T-helper 2 cell treated with Interferon-gamma antibody and Interleukin-4, amounts not matched to agents 5 μg/mL and 100 μg/mL, for 36 hours (primary cell): Measurements from ENCODE around the gene AKR1B1.

Source experiments
- DNase-seq: peaks from one replicate; pipeline ENCODE4 v3.0.0; 2021; ENCODE audit warnings: low spot score
- H3K27ac Mint-ChIP-seq: one replicate; pipeline ENCODE4 v1.8.0; 2021; ENCODE audit warnings: mild to moderate bottlenecking, mixed read lengths
- H3K27me3 Mint-ChIP-seq: one replicate; pipeline ENCODE4 v1.8.0; 2021; ENCODE audit warnings: low read depth, mixed read lengths
- H3K36me3 Mint-ChIP-seq: one replicate; pipeline ENCODE4 v1.8.0; 2021; ENCODE audit warnings: low read depth, mixed read lengths
- H3K4me1 Mint-ChIP-seq: one replicate; pipeline ENCODE4 v1.8.0; 2021; ENCODE audit warnings: low read depth, mixed read lengths
- H3K4me3 Mint-ChIP-seq: one replicate; pipeline ENCODE4 v1.8.0; 2022; ENCODE audit warnings: mild to moderate bottlenecking, moderate library complexity, mixed read lengths
- H3K9me3 Mint-ChIP-seq: one replicate; pipeline ENCODE4 v1.8.0; 2021; ENCODE audit warnings: mixed read lengths

The AKR1B1 gene

GRCh38 chr7:134480202-134480601, 21.3 kb upstream of the AKR1B1 start:
- Mint-ChIP-seq H3K27ac (no peak overlapping the region), H3K4me3 (no peak overlapping the region), H3K27me3 (peaks cover 2% of the 10 kb centered on the region), H3K36me3 (no peaks in the 10 kb centered on the region), H3K9me3 (no peaks in the 10 kb centered on the region), H3K4me1 (no peaks in the 10 kb centered on the region)
- no peak for DNase-seq

- Mint-ChIP-seq H3K4me1 (no peaks in the 10 kb centered on the region), H3K27me3 (peaks cover 2% of the 10 kb centered on the region), H3K9me3 (no peaks in the 10 kb centered on the region), H3K4me3 (no peak overlapping the region), H3K36me3 (no peaks in the 10 kb centered on the region), H3K27ac (no peak overlapping the region)
- DNase-seq: no peak
These were observed 19.8 kb upstream of the AKR1B1 start for GRCh38 chr7:134478707-134479106.

- Mint-ChIP-seq H3K4me3 (no peak overlapping the region), H3K4me1 (no peaks in the 10 kb centered on the region), H3K9me3 (no peaks in the 10 kb centered on the region), H3K36me3 (no peaks in the 10 kb centered on the region), H3K27me3 (peaks cover 2% of the 10 kb centered on the region), H3K27ac (no peak overlapping the region)
- DNase-seq: no peak
These were observed 19.1 kb upstream of the AKR1B1 start for GRCh38 chr7:134477954-134478353.

- no peak for DNase-seq
- no peaks in the 10 kb centered on the region for H3K36me3 Mint-ChIP-seq
- H3K27me3 Mint-ChIP-seq: peaks cover 2% of the 10 kb centered on the region
- H3K4me1 Mint-ChIP-seq: no peaks in the 10 kb centered on the region
- no peak overlapping the region for H3K27ac Mint-ChIP-seq
- H3K9me3 Mint-ChIP-seq: no peaks in the 10 kb centered on the region
- no peak overlapping the region for H3K4me3 Mint-ChIP-seq
These were observed 17.1 kb upstream of the AKR1B1 start for GRCh38 chr7:134476044-134476443.

GRCh38 chr7:134474828-134475227, 15.9 kb upstream of the AKR1B1 start:
- H3K9me3 Mint-ChIP-seq: no peaks in the 10 kb centered on the region
- no peaks in the 10 kb centered on the region for H3K4me1 Mint-ChIP-seq
- H3K4me3 Mint-ChIP-seq: no peak overlapping the region
- H3K27me3 Mint-ChIP-seq: peaks cover 2% of the 10 kb centered on the region
- no peak overlapping the region for H3K27ac Mint-ChIP-seq
- H3K36me3 Mint-ChIP-seq: no peaks in the 10 kb centered on the region
- no peak for DNase-seq

GRCh38 chr7:134473861-134474291, 15.0 kb upstream of the AKR1B1 start:
- H3K27ac Mint-ChIP-seq: no peak overlapping the region
- no peaks in the 10 kb centered on the region for H3K9me3 Mint-ChIP-seq
- no peaks in the 10 kb centered on the region for H3K4me1 Mint-ChIP-seq
- peaks cover 2% of the 10 kb centered on the region for H3K27me3 Mint-ChIP-seq
- DNase-seq: no peak
- no peaks in the 10 kb centered on the region for H3K36me3 Mint-ChIP-seq
- no peak overlapping the region for H3K4me3 Mint-ChIP-seq

- H3K27me3 Mint-ChIP-seq: peaks cover 2% of the 10 kb centered on the region
- H3K4me1 Mint-ChIP-seq: no peaks in the 10 kb centered on the region
- no peak overlapping the region for H3K27ac Mint-ChIP-seq
- no peaks in the 10 kb centered on the region for H3K9me3 Mint-ChIP-seq
- no peak overlapping the region for H3K4me3 Mint-ChIP-seq
- H3K36me3 Mint-ChIP-seq: no peaks in the 10 kb centered on the region
- no peak for DNase-seq
These were observed 13.8 kb upstream of the AKR1B1 start for GRCh38 chr7:134472572-134473244.

GRCh38 chr7:134470864-134471263, 12.0 kb upstream of the AKR1B1 start:
- peaks cover 4% of the 10 kb centered on the region for H3K9me3 Mint-ChIP-seq
- DNase-seq: no peak
- H3K4me1 Mint-ChIP-seq: no peaks in the 10 kb centered on the region
- no peak overlapping the region for H3K4me3 Mint-ChIP-seq
- H3K36me3 Mint-ChIP-seq: no peaks in the 10 kb centered on the region
- H3K27ac Mint-ChIP-seq: no peak overlapping the region
- H3K27me3 Mint-ChIP-seq: no peaks in the 10 kb centered on the region

GRCh38 chr7:134469622-134470021, 10.7 kb upstream of the AKR1B1 start:
- Mint-ChIP-seq H3K36me3 (peaks cover 3% of the 10 kb centered on the region), H3K4me3 (no peak overlapping the region), H3K9me3 (peaks cover 14% of the 10 kb centered on the region), H3K4me1 (no peaks in the 10 kb centered on the region), H3K27ac (no peak overlapping the region), H3K27me3 (peaks cover 4% of the 10 kb centered on the region)
- DNase-seq: no peak

GRCh38 chr7:134468475-134468874, 9.6 kb upstream of the AKR1B1 start:
- no peak for DNase-seq
- Mint-ChIP-seq H3K27me3 (peaks cover 6% of the 10 kb centered on the region), H3K36me3 (peaks cover 6% of the 10 kb centered on the region), H3K4me3 (no peak overlapping the region), H3K27ac (no peak overlapping the region), H3K9me3 (peaks cover 22% of the 10 kb centered on the region), H3K4me1 (no peaks in the 10 kb centered on the region)

- no peak overlapping the region for H3K27ac Mint-ChIP-seq
These were observed 9.2 kb upstream of the AKR1B1 start for GRCh38 chr7:134468054-134468453.

GRCh38 chr7:134465491-134465890, 6.6 kb upstream of the AKR1B1 start:
- no peaks in the 10 kb centered on the region for H3K4me1 Mint-ChIP-seq
- H3K36me3 Mint-ChIP-seq: peaks cover 6% of the 10 kb centered on the region
- H3K4me3 Mint-ChIP-seq: no peak overlapping the region
- peaks cover 22% of the 10 kb centered on the region for H3K9me3 Mint-ChIP-seq
- H3K27ac Mint-ChIP-seq: no peak overlapping the region
- H3K27me3 Mint-ChIP-seq: peaks cover 6% of the 10 kb centered on the region
- no peak for DNase-seq

More at GRCh38 chr7:134468054-134468453, 9.2 kb upstream of the AKR1B1 start:
- Mint-ChIP-seq H3K36me3 (peaks cover 6% of the 10 kb centered on the region), H3K4me3 (no peak overlapping the region), H3K9me3 (peaks cover 22% of the 10 kb centered on the region), H3K4me1 (no peaks in the 10 kb centered on the region), H3K27me3 (peaks cover 6% of the 10 kb centered on the region)
- DNase-seq: no peak

GRCh38 chr7:134464496-134464895, 5.6 kb upstream of the AKR1B1 start:
- peaks cover 22% of the 10 kb centered on the region for H3K9me3 Mint-ChIP-seq
- no peak overlapping the region for H3K4me3 Mint-ChIP-seq
- H3K27me3 Mint-ChIP-seq: peaks cover 6% of the 10 kb centered on the region
- H3K4me1 Mint-ChIP-seq: peaks cover 7% of the 10 kb centered on the region
- H3K27ac Mint-ChIP-seq: no peak overlapping the region
- no peak for DNase-seq
- H3K36me3 Mint-ChIP-seq: peaks cover 6% of the 10 kb centered on the region

- peaks cover 12% of the 10 kb centered on the region for H3K4me1 Mint-ChIP-seq
- peaks cover 22% of the 10 kb centered on the region for H3K9me3 Mint-ChIP-seq
- no peak overlapping the region for H3K4me3 Mint-ChIP-seq
- DNase-seq: no peak
- peaks cover 6% of the 10 kb centered on the region for H3K36me3 Mint-ChIP-seq
- peaks cover 6% of the 10 kb centered on the region for H3K27me3 Mint-ChIP-seq
- H3K27ac Mint-ChIP-seq: no peak overlapping the region
These were observed 4.9 kb upstream of the AKR1B1 start for GRCh38 chr7:134463751-134464150.

GRCh38 chr7:134462337-134462925, 3.5 kb upstream of the AKR1B1 start:
- peaks cover 6% of the 10 kb centered on the region for H3K36me3 Mint-ChIP-seq
- H3K27me3 Mint-ChIP-seq: peaks cover 6% of the 10 kb centered on the region
- no peak for DNase-seq
- no peak overlapping the region for H3K27ac Mint-ChIP-seq
- no peak overlapping the region for H3K4me3 Mint-ChIP-seq
- peaks cover 20% of the 10 kb centered on the region for H3K4me1 Mint-ChIP-seq
- H3K9me3 Mint-ChIP-seq: peaks cover 22% of the 10 kb centered on the region
